ENCODE data around the gene GFI1B. TPM values are rescaled to one million over a fixed set of nuclear protein-coding genes. Genes with fewer than 3 reads are reported as not detected.

GFI1B gene
- total and polyA plus RNA-seq, 2 donors = 0.34 to 0.61 TPM

- no peak for DNase-seq (ENCODE audit: low read depth in 6 of 9, low spot score in 9 of 9)
- H3K9me3 ChIP-seq (ENCODE audit: control insufficient read depth in 2 of 2, insufficient read depth in 1 of 2, low read length in 1 of 2) = no peaks in the 10 kb centered on the region
- no peak overlapping the region for H3K27ac ChIP-seq (ENCODE audit: low read depth in 1 of 2, low read length in 1 of 2)
- H3K4me1 ChIP-seq (ENCODE audit: control insufficient read depth in 2 of 2, insufficient read depth in 2 of 2, low read length in 2 of 2) = peaks cover 0 to 22% of the 10 kb centered on the region in 2 donors
- H3K27me3 ChIP-seq (ENCODE audit: control insufficient read depth in 2 of 2, insufficient read depth in 1 of 2, low read length in 1 of 2) = peaks cover 0 to 24% of the 10 kb centered on the region in 2 donors
- no peak overlapping the region for H3K4me3 ChIP-seq (ENCODE audit: low read length in 2 of 2)
- H3K36me3 ChIP-seq (ENCODE audit: control insufficient read depth in 2 of 2, insufficient read depth in 2 of 2, low read length in 1 of 2) = no peaks in the 10 kb centered on the region
- WGBS = 24% methylated on average over 13 of the region's 13 CpGs
These were observed 24.6 kb downstream of the GFI1B start for GRCh38 chr9:133003071-133003461.

GRCh38 chr9:133003671-133004090 is 25.2 kb downstream of the GFI1B start:
- no peak for DNase-seq (ENCODE audit: low read depth in 6 of 9, low spot score in 9 of 9)
- no peak overlapping the region for H3K27ac ChIP-seq (ENCODE audit: low read depth in 1 of 2, low read length in 1 of 2)
- H3K9me3 ChIP-seq (ENCODE audit: control insufficient read depth in 2 of 2, insufficient read depth in 1 of 2, low read length in 1 of 2) = no peaks in the 10 kb centered on the region
- H3K27me3 ChIP-seq (ENCODE audit: control insufficient read depth in 2 of 2, insufficient read depth in 1 of 2, low read length in 1 of 2) = peaks cover 0 to 24% of the 10 kb centered on the region in 2 donors
- H3K4me1 ChIP-seq (ENCODE audit: control insufficient read depth in 2 of 2, insufficient read depth in 2 of 2, low read length in 2 of 2) = peaks cover 0 to 22% of the 10 kb centered on the region in 2 donors
- H3K36me3 ChIP-seq (ENCODE audit: control insufficient read depth in 2 of 2, insufficient read depth in 2 of 2, low read length in 1 of 2) = no peaks in the 10 kb centered on the region
- no peak overlapping the region for H3K4me3 ChIP-seq (ENCODE audit: low read length in 2 of 2)
- WGBS = 22% methylated on average over 9 of the region's 9 CpGs

GRCh38 chr9:133004091-133004998 is 25.9 kb downstream of the GFI1B start:
- no peak for DNase-seq (ENCODE audit: low read depth in 6 of 9, low spot score in 9 of 9)

GRCh38 chr9:133004999-133005760 is 26.7 kb downstream of the GFI1B start:
- WGBS = 81% methylated on average over 14 of the region's 14 CpGs
- H3K27me3 ChIP-seq (ENCODE audit: control insufficient read depth in 2 of 2, insufficient read depth in 1 of 2, low read length in 1 of 2) = peaks cover 0 to 24% of the 10 kb centered on the region in 2 donors
- H3K9me3 ChIP-seq (ENCODE audit: control insufficient read depth in 2 of 2, insufficient read depth in 1 of 2, low read length in 1 of 2) = no peaks in the 10 kb centered on the region
- H3K27ac ChIP-seq (ENCODE audit: low read depth in 1 of 2, low read length in 1 of 2) = no peak overlapping the region
- H3K4me3 ChIP-seq (ENCODE audit: low read length in 2 of 2) = no peak overlapping the region
- no peak for DNase-seq (ENCODE audit: low read depth in 6 of 9, low spot score in 9 of 9)
- H3K4me1 ChIP-seq (ENCODE audit: control insufficient read depth in 2 of 2, insufficient read depth in 2 of 2, low read length in 2 of 2) = peaks cover 0 to 22% of the 10 kb centered on the region in 2 donors
- H3K36me3 ChIP-seq (ENCODE audit: control insufficient read depth in 2 of 2, insufficient read depth in 2 of 2, low read length in 1 of 2) = no peaks in the 10 kb centered on the region

More at GRCh38 chr9:133004091-133004998, 25.9 kb downstream of the GFI1B start:
- Histone ChIP-seq H3K27ac (ENCODE audit: low read depth in 1 of 2, low read length in 1 of 2) (no peak overlapping the region), H3K27me3 (ENCODE audit: control insufficient read depth in 2 of 2, insufficient read depth in 1 of 2, low read length in 1 of 2) (peaks cover 0 to 24% of the 10 kb centered on the region in 2 donors), H3K4me3 (ENCODE audit: low read length in 2 of 2) (no peak overlapping the region), H3K4me1 (ENCODE audit: control insufficient read depth in 2 of 2, insufficient read depth in 2 of 2, low read length in 2 of 2) (peaks cover 0 to 22% of the 10 kb centered on the region in 2 donors), H3K9me3 (ENCODE audit: control insufficient read depth in 2 of 2, insufficient read depth in 1 of 2, low read length in 1 of 2) (no peaks in the 10 kb centered on the region), H3K36me3 (ENCODE audit: control insufficient read depth in 2 of 2, insufficient read depth in 2 of 2, low read length in 1 of 2) (no peaks in the 10 kb centered on the region)
- 15% methylated on average over 9 of the region's 9 CpGs for WGBS

- H3K4me3 ChIP-seq (ENCODE audit: low read length in 2 of 2) = no peak overlapping the region
- H3K36me3 ChIP-seq (ENCODE audit: control insufficient read depth in 2 of 2, insufficient read depth in 2 of 2, low read length in 1 of 2) = no peaks in the 10 kb centered on the region
- peaks cover 0 to 22% of the 10 kb centered on the region in 2 donors for H3K4me1 ChIP-seq (ENCODE audit: control insufficient read depth in 2 of 2, insufficient read depth in 2 of 2, low read length in 2 of 2)
- no peaks in the 10 kb centered on the region for H3K9me3 ChIP-seq (ENCODE audit: control insufficient read depth in 2 of 2, insufficient read depth in 1 of 2, low read length in 1 of 2)
- no peak for DNase-seq (ENCODE audit: low read depth in 6 of 9, low spot score in 9 of 9)
- peaks cover 0 to 21% of the 10 kb centered on the region in 2 donors for H3K27me3 ChIP-seq (ENCODE audit: control insufficient read depth in 2 of 2, insufficient read depth in 1 of 2, low read length in 1 of 2)
- WGBS = 93% methylated on average over 3 of the region's 3 CpGs
- H3K27ac ChIP-seq (ENCODE audit: low read depth in 1 of 2, low read length in 1 of 2) = no peak overlapping the region
These were observed 27.5 kb downstream of the GFI1B start for GRCh38 chr9:133005957-133006356.

GRCh38 chr9:133006731-133007352 is 28.3 kb downstream of the GFI1B start:
- peaks cover 0 to 22% of the 10 kb centered on the region in 2 donors for H3K4me1 ChIP-seq (ENCODE audit: control insufficient read depth in 2 of 2, insufficient read depth in 2 of 2, low read length in 2 of 2)
- no peak overlapping the region for H3K4me3 ChIP-seq (ENCODE audit: low read length in 2 of 2)
- WGBS = 95% methylated on average over 5 of the region's 5 CpGs
- H3K27ac ChIP-seq (ENCODE audit: low read depth in 1 of 2, low read length in 1 of 2) = no peak overlapping the region
- peaks cover 0 to 21% of the 10 kb centered on the region in 2 donors for H3K27me3 ChIP-seq (ENCODE audit: control insufficient read depth in 2 of 2, insufficient read depth in 1 of 2, low read length in 1 of 2)
- no peak for DNase-seq (ENCODE audit: low read depth in 6 of 9, low spot score in 9 of 9)
- H3K9me3 ChIP-seq (ENCODE audit: control insufficient read depth in 2 of 2, insufficient read depth in 1 of 2, low read length in 1 of 2) = no peaks in the 10 kb centered on the region
- no peaks in the 10 kb centered on the region for H3K36me3 ChIP-seq (ENCODE audit: control insufficient read depth in 2 of 2, insufficient read depth in 2 of 2, low read length in 1 of 2)

GRCh38 chr9:133008406-133008805 is 29.9 kb downstream of the GFI1B start:
- no peak for DNase-seq (ENCODE audit: low read depth in 6 of 9, low spot score in 9 of 9)
- 78% methylated on average over 7 of the region's 7 CpGs for WGBS
- Histone ChIP-seq H3K4me3 (ENCODE audit: low read length in 2 of 2) (no peak overlapping the region), H3K27me3 (ENCODE audit: control insufficient read depth in 2 of 2, insufficient read depth in 1 of 2, low read length in 1 of 2) (peaks cover 0 to 9% of the 10 kb centered on the region in 2 donors), H3K27ac (ENCODE audit: low read depth in 1 of 2, low read length in 1 of 2) (no peak overlapping the region), H3K36me3 (ENCODE audit: control insufficient read depth in 2 of 2, insufficient read depth in 2 of 2, low read length in 1 of 2) (no peaks in the 10 kb centered on the region), H3K4me1 (ENCODE audit: control insufficient read depth in 2 of 2, insufficient read depth in 2 of 2, low read length in 2 of 2) (peaks cover 0 to 11% of the 10 kb centered on the region in 2 donors), H3K9me3 (ENCODE audit: control insufficient read depth in 2 of 2, insufficient read depth in 1 of 2, low read length in 1 of 2) (no peaks in the 10 kb centered on the region)

GRCh38 chr9:133008824-133009223 is 30.3 kb downstream of the GFI1B start:
- H3K4me1 ChIP-seq (ENCODE audit: control insufficient read depth in 2 of 2, insufficient read depth in 2 of 2, low read length in 2 of 2) = peaks cover 0 to 7% of the 10 kb centered on the region in 2 donors
- WGBS = 69% methylated on average over 2 of the region's 2 CpGs
- H3K36me3 ChIP-seq (ENCODE audit: control insufficient read depth in 2 of 2, insufficient read depth in 2 of 2, low read length in 1 of 2) = no peaks in the 10 kb centered on the region
- H3K27ac ChIP-seq (ENCODE audit: low read depth in 1 of 2, low read length in 1 of 2) = no peak overlapping the region
- H3K4me3 ChIP-seq (ENCODE audit: low read length in 2 of 2) = no peak overlapping the region
- no peaks in the 10 kb centered on the region for H3K9me3 ChIP-seq (ENCODE audit: control insufficient read depth in 2 of 2, insufficient read depth in 1 of 2, low read length in 1 of 2)
- H3K27me3 ChIP-seq (ENCODE audit: control insufficient read depth in 2 of 2, insufficient read depth in 1 of 2, low read length in 1 of 2) = peaks cover 0 to 6% of the 10 kb centered on the region in 2 donors
- DNase-seq (ENCODE audit: low read depth in 6 of 9, low spot score in 9 of 9) = no peak
